HS-5 (cell line): Measurements from ENCODE around the gene DGKI.

Source experiments
- DNase-seq: peaks from one replicate; pipeline ENCODE4 v3.0.0-alpha.2; 2012; ENCODE audit warnings: low read depth

The DGKI gene

GRCh38 chr7:137652721-137653120, 194.1 kb downstream of the DGKI start:
- no peak for DNase-seq

GRCh38 chr7:137647905-137648565, 198.7 kb downstream of the DGKI start:
- no peak for DNase-seq

- no peak for DNase-seq
Measured at GRCh38 chr7:137642472-137642871, 204.3 kb downstream of the DGKI start.

GRCh38 chr7:137642031-137642430, 204.7 kb downstream of the DGKI start:
- no peak for DNase-seq

GRCh38 chr7:137636376-137636775, 210.4 kb downstream of the DGKI start:
- DNase-seq: no peak

- no peak for DNase-seq
Measured at GRCh38 chr7:137635874-137636273, 210.9 kb downstream of the DGKI start.

GRCh38 chr7:137635132-137635531, 211.6 kb downstream of the DGKI start:
- DNase-seq: no peak

GRCh38 chr7:137634356-137634755, 212.4 kb downstream of the DGKI start:
- DNase-seq: no peak

GRCh38 chr7:137633133-137633532, 213.6 kb downstream of the DGKI start:
- no peak for DNase-seq

- DNase-seq: no peak
Measured at GRCh38 chr7:137628216-137628615, 218.6 kb downstream of the DGKI start.

GRCh38 chr7:137626469-137627067, 220.2 kb downstream of the DGKI start:
- no peak for DNase-seq

GRCh38 chr7:137625197-137625596, 221.6 kb downstream of the DGKI start:
- DNase-seq: no peak

- no peak for DNase-seq
Measured at GRCh38 chr7:137619181-137619580, 227.6 kb downstream of the DGKI start.

GRCh38 chr7:137618748-137619147, 228.0 kb downstream of the DGKI start:
- DNase-seq: no peak

GRCh38 chr7:137613006-137613525, 233.7 kb downstream of the DGKI start:
- no peak for DNase-seq

GRCh38 chr7:137611606-137612005, 235.2 kb downstream of the DGKI start:
- no peak for DNase-seq

GRCh38 chr7:137609500-137609899, 237.3 kb downstream of the DGKI start:
- DNase-seq: no peak

GRCh38 chr7:137606061-137606674, 240.6 kb downstream of the DGKI start:
- DNase-seq: peak; percentile 14

GRCh38 chr7:137603043-137603442, 243.7 kb downstream of the DGKI start:
- DNase-seq: no peak

GRCh38 chr7:137601642-137602041, 245.1 kb downstream of the DGKI start:
- no peak for DNase-seq

- DNase-seq: no peak
Measured at GRCh38 chr7:137597856-137598255, 248.9 kb downstream of the DGKI start.

- no peak for DNase-seq
Measured at GRCh38 chr7:137593115-137593711, 253.6 kb downstream of the DGKI start.
